GM21825 (cell line): Measurements from ENCODE around the gene SEMA4D.

ENCODE experiments used
- ATAC-seq: cut with Tn5 transposase; IDR thresholded peaks from one replicate; pipeline ENCODE4 v1.9.1; 2021; ENCODE audit warnings: mild to moderate bottlenecking, moderate library complexity; ENCODE audit not compliant: unreplicated experiment

SEMA4D gene

GRCh38 chr9:89448381-89448780, 49.5 kb downstream of the SEMA4D start:
- no peak for ATAC-seq

- no peak for ATAC-seq
These were observed 50.5 kb downstream of the SEMA4D start for GRCh38 chr9:89447416-89447815.

GRCh38 chr9:89446961-89447310, 51.0 kb downstream of the SEMA4D start:
- ATAC-seq, result no peak

- no peak for ATAC-seq
These were observed 51.5 kb downstream of the SEMA4D start for GRCh38 chr9:89446261-89446960.

- ATAC-seq, result no peak
These were observed 52.1 kb downstream of the SEMA4D start for GRCh38 chr9:89445801-89446251.

GRCh38 chr9:89444925-89445765, 52.8 kb downstream of the SEMA4D start:
- no peak for ATAC-seq

- no peak for ATAC-seq
These were observed 53.6 kb downstream of the SEMA4D start for GRCh38 chr9:89444274-89444673.

GRCh38 chr9:89442981-89443814, 54.7 kb downstream of the SEMA4D start:
- peak; percentile 56 for ATAC-seq

GRCh38 chr9:89442501-89442978, 55.4 kb downstream of the SEMA4D start:
- peak; percentile 43 for ATAC-seq

GRCh38 chr9:89441986-89442385, 55.9 kb downstream of the SEMA4D start:
- ATAC-seq, result no peak

- no peak for ATAC-seq
These were observed 56.3 kb downstream of the SEMA4D start for GRCh38 chr9:89441655-89441970.

- ATAC-seq, result no peak
These were observed 56.8 kb downstream of the SEMA4D start for GRCh38 chr9:89440951-89441654.

GRCh38 chr9:89440548-89440947, 57.4 kb downstream of the SEMA4D start:
- no peak for ATAC-seq

- ATAC-seq, result no peak
These were observed 57.9 kb downstream of the SEMA4D start for GRCh38 chr9:89440046-89440445.

- no peak for ATAC-seq
These were observed 58.3 kb downstream of the SEMA4D start for GRCh38 chr9:89439571-89439970.

- no peak for ATAC-seq
These were observed 59.7 kb downstream of the SEMA4D start for GRCh38 chr9:89438194-89438593.

- no peak for ATAC-seq
These were observed 60.1 kb downstream of the SEMA4D start for GRCh38 chr9:89437772-89438171.

- ATAC-seq, result no peak
These were observed 60.8 kb downstream of the SEMA4D start for GRCh38 chr9:89436963-89437625.

GRCh38 chr9:89436326-89436725, 61.6 kb downstream of the SEMA4D start:
- ATAC-seq, result no peak
